HL-60 (cell line): ENCODE results near the gene SPEM2.

Experiments
- POLR2AphosphoS5 ChIP-seq: IDR thresholded peaks from 2 replicates; pipeline ENCODE4 v1.6.1; 2012; ENCODE audit warnings: low read depth
- SPI1 ChIP-seq: IDR thresholded peaks from 2 replicates; pipeline ENCODE4 v1.6.1; 2012; ENCODE audit warnings: low read depth, mild to moderate bottlenecking, borderline replicate concordance
- TF ChIP-seq, protein P1 (sequence below): IDR thresholded peaks from one replicate; pipeline ENCODE4 v1.5.1; 2011; ENCODE audit warnings: low read length, control low read depth, inconsistent platforms; ENCODE audit not compliant: insufficient read depth
- TF ChIP-seq, protein P2 (sequence below): IDR thresholded peaks from 2 replicates; pipeline ENCODE4 v1.6.1; 2012; ENCODE audit warnings: low read depth; ENCODE audit not compliant: insufficient replicate concordance

DNA sequence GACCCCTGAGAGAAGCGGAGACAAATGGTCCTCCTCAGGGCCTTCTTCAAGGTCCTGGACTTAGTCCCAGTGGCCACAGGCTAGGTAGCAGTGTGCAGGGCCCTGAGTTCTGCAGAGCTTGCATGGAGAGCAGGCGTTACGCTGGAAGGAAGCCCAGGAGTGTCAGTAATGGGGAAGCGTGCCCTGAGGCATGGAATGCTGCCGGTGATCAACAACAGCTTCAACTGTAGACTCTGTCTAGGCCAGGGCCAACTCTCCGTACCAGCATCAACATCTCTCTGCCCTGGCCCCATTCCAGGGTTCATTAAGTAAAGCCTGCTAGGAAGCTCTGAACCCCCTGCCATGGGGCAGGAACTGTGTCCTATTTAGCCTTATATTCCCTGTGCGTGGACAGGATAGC is 45.1 kb upstream of the SPEM2 start:
- TF ChIP-seq, protein P1, sequence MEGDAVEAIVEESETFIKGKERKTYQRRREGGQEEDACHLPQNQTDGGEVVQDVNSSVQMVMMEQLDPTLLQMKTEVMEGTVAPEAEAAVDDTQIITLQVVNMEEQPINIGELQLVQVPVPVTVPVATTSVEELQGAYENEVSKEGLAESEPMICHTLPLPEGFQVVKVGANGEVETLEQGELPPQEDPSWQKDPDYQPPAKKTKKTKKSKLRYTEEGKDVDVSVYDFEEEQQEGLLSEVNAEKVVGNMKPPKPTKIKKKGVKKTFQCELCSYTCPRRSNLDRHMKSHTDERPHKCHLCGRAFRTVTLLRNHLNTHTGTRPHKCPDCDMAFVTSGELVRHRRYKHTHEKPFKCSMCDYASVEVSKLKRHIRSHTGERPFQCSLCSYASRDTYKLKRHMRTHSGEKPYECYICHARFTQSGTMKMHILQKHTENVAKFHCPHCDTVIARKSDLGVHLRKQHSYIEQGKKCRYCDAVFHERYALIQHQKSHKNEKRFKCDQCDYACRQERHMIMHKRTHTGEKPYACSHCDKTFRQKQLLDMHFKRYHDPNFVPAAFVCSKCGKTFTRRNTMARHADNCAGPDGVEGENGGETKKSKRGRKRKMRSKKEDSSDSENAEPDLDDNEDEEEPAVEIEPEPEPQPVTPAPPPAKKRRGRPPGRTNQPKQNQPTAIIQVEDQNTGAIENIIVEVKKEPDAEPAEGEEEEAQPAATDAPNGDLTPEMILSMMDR, result no peak
- TF ChIP-seq SPI1 (no peak), POLR2AphosphoS5 (no peak)
- TF ChIP-seq, protein P2, sequence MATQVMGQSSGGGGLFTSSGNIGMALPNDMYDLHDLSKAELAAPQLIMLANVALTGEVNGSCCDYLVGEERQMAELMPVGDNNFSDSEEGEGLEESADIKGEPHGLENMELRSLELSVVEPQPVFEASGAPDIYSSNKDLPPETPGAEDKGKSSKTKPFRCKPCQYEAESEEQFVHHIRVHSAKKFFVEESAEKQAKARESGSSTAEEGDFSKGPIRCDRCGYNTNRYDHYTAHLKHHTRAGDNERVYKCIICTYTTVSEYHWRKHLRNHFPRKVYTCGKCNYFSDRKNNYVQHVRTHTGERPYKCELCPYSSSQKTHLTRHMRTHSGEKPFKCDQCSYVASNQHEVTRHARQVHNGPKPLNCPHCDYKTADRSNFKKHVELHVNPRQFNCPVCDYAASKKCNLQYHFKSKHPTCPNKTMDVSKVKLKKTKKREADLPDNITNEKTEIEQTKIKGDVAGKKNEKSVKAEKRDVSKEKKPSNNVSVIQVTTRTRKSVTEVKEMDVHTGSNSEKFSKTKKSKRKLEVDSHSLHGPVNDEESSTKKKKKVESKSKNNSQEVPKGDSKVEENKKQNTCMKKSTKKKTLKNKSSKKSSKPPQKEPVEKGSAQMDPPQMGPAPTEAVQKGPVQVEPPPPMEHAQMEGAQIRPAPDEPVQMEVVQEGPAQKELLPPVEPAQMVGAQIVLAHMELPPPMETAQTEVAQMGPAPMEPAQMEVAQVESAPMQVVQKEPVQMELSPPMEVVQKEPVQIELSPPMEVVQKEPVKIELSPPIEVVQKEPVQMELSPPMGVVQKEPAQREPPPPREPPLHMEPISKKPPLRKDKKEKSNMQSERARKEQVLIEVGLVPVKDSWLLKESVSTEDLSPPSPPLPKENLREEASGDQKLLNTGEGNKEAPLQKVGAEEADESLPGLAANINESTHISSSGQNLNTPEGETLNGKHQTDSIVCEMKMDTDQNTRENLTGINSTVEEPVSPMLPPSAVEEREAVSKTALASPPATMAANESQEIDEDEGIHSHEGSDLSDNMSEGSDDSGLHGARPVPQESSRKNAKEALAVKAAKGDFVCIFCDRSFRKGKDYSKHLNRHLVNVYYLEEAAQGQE, result no peak
